ENCODE data around the gene DOK1.
A peak's percentile ranks its signal among the peaks of the same experiment; 100 is the strongest.

DOK1 gene

DNA sequence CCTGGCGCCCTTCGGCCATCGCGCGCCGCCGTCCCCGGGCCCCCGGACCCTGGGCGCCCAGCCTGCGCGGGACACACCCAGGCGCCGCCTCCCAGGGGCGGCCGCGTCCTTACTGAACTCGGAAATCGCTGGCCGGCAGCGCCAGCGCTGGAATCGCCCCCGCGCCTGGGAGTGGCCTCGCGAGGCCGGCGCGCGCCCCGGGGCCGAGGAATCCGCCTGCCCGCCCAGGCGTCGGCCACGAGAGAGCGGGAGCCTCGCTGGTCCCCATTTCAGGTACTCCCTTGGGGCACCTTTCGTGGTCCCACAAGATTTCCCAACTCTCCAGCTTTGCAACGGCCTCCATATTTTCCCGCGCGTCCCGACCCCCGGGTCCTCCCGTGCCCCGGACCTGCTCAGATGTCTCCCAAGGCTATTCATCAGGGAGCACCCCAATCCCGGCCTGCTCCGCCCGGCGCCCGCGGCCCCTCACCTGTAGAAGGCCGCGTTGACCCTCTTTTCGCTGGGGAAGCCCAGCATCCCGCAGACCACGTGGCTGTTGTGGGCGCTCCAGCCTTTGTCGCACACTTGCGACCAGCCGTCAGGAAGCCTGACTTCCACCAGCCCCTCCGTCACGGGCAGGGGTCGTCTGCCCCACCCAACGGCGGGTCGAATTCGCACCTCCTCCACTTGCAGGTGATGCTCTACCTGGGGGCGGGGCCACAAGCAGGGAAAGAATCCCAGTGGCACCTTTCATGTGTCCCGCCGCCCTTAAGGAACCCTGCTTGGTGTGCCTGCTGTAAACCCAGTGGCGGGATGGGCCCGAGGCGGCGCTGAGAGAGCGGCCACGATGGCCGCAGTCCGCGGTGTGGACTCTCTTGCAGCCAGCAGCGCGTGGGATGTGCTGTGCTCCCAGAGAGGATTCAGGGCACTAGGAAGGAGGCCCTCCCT, 5.4 kb upstream of the DOK1 start:
- TF ChIP-seq, protein P1, sequence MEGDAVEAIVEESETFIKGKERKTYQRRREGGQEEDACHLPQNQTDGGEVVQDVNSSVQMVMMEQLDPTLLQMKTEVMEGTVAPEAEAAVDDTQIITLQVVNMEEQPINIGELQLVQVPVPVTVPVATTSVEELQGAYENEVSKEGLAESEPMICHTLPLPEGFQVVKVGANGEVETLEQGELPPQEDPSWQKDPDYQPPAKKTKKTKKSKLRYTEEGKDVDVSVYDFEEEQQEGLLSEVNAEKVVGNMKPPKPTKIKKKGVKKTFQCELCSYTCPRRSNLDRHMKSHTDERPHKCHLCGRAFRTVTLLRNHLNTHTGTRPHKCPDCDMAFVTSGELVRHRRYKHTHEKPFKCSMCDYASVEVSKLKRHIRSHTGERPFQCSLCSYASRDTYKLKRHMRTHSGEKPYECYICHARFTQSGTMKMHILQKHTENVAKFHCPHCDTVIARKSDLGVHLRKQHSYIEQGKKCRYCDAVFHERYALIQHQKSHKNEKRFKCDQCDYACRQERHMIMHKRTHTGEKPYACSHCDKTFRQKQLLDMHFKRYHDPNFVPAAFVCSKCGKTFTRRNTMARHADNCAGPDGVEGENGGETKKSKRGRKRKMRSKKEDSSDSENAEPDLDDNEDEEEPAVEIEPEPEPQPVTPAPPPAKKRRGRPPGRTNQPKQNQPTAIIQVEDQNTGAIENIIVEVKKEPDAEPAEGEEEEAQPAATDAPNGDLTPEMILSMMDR (IDR thresholded peaks at IDR 0.05; ENCODE audit: low read length, missing control alignments), result no peak
- DNase-seq (ENCODE audit: low read depth), result no peak
- H3K4me3 ChIP-seq (replicated peaks; ENCODE audit: low read depth, low read length), result peak overlapping the region; percentile 58

DNA sequence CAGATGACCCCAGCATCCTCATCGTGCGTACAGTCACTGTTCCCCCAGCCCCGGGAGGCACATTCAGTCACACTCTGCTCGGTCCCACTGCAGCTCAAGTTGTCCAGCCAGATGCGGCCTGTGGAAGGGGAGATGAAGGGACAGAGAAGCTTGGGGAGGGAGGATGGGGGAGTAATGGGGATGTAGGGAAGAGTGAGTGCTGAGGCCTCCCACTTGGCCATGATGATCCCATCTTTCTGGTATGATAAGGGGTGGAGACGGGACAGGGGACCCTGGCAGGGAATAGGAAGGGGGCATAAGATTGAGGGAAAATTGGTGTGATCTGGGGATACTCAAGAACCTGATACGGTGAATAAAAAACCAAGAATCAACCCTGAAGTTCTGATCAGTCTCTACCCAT, 4.3 kb upstream of the DOK1 start:
- no peak for DNase-seq (ENCODE audit: low read depth)
- H3K4me3 ChIP-seq (replicated peaks; ENCODE audit: low read depth, low read length), result no peak overlapping the region
- TF ChIP-seq, protein P1 (IDR thresholded peaks at IDR 0.05; ENCODE audit: low read length, missing control alignments), result no peak

DNA sequence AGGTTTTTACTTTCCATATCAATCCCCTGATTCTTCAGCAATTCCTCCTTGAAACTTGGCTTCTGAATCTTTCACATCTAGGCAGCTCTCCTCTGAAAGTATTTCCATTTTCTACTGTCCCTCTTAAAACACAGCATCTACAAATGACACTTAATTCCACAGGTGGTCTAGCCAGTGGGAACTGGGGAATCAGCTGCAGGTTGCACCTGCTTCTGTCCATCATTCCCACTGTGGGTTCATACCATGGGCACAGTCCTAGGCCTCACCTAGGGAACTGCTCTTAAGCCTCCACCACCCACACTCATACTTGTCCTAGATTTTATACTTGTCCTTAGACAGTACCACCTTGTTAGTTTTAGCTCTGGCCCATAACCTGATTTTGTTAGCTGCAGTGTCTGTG, 3.0 kb upstream of the DOK1 start:
- TF ChIP-seq, protein P1 (IDR thresholded peaks at IDR 0.05; ENCODE audit: low read length, missing control alignments), result no peak
- no peak overlapping the region for H3K4me3 ChIP-seq (replicated peaks; ENCODE audit: low read depth, low read length)
- no peak for DNase-seq (ENCODE audit: low read depth)

DNA sequence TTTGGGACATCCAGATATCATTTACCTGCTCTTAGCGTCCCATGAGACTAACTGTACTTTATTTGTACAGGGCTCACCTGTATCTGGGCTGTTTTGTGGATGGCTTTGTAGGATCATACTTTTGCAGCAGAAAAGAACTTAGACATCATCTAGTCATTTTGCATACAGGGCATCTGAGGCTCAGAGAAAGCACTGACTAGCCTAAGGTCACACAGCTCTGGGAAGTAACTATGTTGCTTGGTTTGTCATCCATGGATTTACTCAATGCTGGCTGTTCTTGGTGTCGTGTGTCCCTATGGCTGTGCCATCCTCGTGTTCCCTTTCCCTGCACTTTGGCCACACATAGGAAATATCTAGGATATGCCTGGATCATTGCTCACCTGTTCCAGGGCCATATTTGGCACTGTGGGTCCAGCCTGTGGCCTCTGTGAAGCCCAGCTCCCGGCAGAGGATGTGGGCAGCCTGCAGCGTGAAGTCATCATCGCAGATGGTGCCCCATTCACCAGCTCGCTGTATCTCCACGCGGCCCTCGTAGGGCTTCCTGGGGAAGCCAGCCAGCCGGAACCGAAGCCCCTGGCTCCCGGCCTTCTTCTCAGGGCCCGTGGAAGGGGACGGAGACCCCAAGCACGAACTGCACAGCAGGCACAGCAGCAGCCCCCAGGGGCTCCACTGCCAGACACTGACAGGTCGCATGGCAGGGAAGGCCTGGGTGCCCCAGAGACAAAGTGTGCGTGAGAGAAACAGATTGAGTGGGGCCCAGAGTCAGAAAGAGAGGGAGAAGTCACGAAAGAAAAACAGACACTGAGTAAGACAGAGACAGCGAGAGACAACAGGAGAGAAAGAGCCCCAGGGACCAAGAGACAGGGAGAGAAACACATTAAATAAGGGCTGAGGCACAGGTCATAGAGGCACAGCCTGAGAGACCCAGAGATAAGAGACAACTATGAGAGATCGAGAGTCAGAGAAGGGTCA, 2.3 kb upstream of the DOK1 start:
- H3K4me3 ChIP-seq (replicated peaks; ENCODE audit: low read depth, low read length), result peak overlapping the region; percentile 95
- TF ChIP-seq, protein P1 (IDR thresholded peaks at IDR 0.05; ENCODE audit: low read length, missing control alignments), result no peak
- no peak for DNase-seq (ENCODE audit: low read depth)

DNA sequence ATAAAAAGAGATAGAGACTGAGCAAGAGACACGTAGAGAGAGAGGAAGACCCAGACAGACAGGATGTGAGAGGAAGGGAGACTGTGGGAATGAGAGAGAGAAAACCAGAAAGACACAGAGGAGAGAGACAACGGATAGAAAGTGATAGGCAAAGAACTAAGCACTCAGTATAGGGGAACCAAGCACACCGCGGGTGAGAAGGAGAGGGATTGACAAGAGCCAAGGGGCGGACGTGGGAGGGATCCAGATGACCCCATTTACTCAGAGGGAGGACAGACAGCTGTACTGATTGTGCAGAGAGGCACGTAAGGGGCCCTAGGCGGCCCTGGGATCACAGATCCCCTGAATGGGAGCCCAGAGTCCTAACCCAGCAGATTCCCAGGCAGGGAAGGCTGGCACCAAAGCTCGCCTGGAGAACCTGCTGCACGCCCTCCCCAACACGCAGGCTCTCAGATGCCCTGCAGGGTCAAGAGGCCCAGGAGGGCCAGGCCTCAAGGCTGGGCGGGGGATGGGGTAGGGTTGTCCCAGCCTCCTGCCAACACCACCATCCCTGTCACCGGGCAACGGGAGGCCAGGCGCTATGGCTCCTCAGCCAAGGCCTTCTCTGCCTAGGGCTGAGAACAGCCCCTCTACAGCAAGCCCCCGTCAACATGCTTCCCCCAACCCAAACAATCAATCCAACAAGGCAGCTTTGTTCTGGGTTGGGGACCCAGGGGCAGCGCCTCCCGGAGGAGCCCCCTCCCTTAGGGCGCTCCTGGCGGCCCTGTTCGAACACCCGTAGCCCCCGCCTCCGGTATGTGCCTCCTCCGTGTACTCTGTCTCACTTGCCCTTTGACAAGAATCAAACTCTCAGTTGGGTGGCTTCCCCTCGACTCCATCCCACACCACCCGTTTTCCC, 1.4 kb upstream of the DOK1 start:
- H3K4me3 ChIP-seq (replicated peaks; ENCODE audit: low read depth, low read length), result peak overlapping the region; percentile 95
- no peak for DNase-seq (ENCODE audit: low read depth)
- TF ChIP-seq, protein P1 (IDR thresholded peaks at IDR 0.05; ENCODE audit: low read length, missing control alignments), result no peak
